Mesenteric fat pad (tissue), 1 donor: Measurements from ENCODE around the gene STOML2. TPM values are rescaled to one million over a fixed set of nuclear protein-coding genes. Genes with fewer than 3 reads are reported as not detected.
"Not testable (repeated sequence)": the region's sequence is repeated elsewhere in the genome, so short reads cannot be mapped to it uniquely, and the experiment has no call there.

ENCODE experiments used
- DNase-seq: peaks from one replicate; pipeline ENCODE4 v3.0.0-alpha.2; 2020; ENCODE audit warnings: low spot score
- long read RNA-seq: library from polyadenylated mRNA; unstranded; transcript quantifications from one replicate; pipeline ENCODE4 v2.0.0, GENCODE V29; 2020
- total RNA-seq: library from RNA; stranded (reverse); fragmentation: NEBNext Ultra II Directional; extraction: Animal tissue kit (Norgen Biotek cat#: 25700); gene quantifications from one replicate; pipeline ENCODE4 v1.2.1, GENCODE V29; 2021
- donor health status: DM: yes; HTN: yes; CAD: no.

STOML2 gene, protein sequence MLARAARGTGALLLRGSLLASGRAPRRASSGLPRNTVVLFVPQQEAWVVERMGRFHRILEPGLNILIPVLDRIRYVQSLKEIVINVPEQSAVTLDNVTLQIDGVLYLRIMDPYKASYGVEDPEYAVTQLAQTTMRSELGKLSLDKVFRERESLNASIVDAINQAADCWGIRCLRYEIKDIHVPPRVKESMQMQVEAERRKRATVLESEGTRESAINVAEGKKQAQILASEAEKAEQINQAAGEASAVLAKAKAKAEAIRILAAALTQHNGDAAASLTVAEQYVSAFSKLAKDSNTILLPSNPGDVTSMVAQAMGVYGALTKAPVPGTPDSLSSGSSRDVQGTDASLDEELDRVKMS
- total RNA-seq = 95.4 TPM
- long read RNA-seq, transcript STOML2-201 (10 exons, 1,278 nt) = major isoform, 447 of 495 reads
- long read RNA-seq, partial matches to known transcripts = 21 of 495 reads
- long read RNA-seq, other reads (novel, unspliced or antisense) = 27 of 495 reads

DNA sequence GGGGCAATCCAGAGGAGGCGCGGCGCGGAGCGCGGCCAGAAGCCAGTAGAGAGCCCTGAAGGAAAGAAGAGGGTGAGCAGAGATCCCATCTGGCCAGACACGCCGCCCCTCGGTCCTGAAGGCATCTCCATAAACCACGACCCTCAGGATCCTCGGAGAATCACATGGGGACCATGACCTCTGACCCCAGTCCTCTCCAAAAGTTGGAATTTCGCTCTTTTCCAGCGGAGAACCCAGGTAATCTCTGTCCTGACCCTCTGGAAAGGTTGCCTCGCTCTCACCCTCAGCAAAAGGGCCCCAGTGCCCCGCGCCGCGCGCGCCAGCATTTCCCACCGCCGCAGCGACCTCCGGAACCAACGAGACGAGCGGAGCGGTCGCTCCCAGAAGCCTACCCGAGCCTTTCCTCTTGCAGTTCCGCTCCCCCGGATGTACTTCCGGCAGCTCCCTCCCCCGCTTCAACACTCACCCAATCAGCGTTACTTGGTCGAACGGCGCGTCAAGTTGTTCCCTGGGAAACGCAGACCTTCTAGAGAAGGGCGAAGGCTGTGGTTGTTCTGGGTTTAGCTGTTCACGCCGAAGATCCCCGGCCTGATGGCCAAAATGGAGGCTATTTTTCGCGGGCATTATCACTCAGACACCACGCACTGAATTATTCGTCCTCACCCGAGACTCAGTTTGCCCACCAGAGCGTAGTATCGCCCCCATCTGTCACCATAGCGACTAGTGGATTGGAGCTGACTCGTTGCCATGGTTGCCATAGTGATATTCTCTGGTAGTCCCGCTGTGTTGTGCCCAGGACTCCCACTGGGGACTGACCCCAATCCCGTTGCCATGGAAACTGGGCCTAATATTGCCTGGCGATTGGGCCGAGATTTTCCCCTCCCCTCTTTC lies at the start of gene STOML2:
TSS of gene STOML2 (minus strand) at position 363 of the 891 bp plus-strand sequence. CDS start at position 326, 37 bp downstream.
- peak; percentile 94 for DNase-seq

DNA sequence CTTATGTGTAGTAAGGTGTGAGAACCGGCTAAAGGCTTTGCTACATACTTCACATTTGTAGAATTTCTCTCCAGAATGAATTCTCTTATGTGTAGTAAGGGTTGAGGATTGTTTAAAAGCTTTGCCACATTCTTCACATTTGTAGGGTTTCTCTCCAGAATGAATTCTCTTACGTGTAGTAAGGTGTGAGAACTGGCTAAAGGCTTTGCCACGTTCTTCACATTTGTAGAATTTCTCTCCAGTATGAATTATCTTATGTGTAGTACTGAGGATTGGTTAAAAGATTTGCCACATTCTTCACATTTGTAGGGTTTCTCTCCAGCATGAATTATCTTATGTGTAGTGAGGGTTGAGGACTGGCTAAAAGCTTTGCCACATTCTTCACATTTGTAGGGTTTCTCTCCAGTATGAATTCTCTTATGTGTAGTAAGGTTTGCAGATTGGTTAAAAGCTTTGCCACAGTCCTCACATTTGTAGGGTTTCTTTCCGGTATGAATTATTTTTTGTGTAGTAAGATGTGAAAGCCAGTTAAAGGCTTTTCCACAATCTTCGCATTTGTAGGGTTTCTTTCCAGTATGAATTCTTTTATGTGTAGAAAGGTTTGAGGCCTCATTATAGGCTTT lies 45.1 kb upstream of the STOML2 start:
- not testable (repeated sequence) for DNase-seq

DNA sequence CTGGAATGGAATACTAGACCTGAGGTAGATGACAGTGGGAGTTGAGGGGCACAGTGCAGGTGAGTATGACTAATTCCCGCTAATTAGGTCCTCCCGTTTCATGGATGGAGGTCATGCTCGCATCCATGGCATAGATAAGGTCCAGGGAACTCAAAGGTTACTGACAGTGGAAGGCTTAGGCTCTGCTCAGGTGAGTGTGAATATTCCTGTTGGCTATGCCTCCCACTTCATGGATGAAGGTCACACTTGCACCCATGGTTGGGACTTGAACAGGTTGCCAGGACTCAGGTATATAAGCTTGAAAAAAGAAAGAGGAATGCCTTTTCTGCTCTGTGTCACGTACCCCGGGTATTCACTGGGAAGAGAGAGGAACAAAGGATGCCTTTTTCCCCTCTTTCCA lies 39.1 kb upstream of the STOML2 start:
- DNase-seq = no peak

DNA sequence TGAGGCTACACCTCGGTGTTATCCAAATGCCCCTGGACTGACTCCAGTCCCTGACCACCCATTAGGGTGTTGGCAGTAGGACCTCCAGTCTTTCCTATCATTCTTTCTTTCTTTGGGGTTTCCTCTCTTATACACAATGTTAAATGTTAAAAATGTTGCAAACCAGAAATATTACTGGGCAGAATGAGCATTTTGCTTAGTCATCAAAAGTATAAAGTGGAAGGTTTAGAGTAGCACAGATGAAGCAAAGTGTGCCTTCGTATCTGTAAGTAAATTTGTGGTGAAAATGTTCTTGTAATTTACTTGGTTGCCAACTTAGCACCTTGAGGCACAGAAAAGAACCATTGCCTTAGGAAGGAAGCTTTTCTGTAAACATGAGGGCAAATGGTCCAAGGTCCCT lies 37.2 kb upstream of the STOML2 start:
- DNase-seq = no peak

DNA sequence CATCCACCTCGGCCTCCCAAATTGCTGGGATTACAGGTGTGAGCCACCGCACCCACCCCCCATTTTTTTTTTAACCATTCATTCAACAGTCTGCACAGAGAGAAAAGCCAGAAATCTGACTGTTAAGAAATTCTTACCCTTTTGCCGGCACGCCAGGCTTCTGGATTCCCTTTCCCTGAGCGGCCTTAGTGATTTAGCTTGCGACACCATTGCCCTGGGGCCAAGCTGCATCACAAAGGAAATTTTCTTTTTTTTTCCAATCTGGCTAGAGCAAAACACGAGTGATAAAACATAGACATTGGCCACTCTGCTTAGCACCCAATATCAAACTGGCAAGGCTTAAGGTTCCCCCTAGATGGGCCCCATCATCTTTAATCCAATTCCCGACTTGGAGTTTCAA lies 33.9 kb upstream of the STOML2 start:
- DNase-seq = no peak

DNA sequence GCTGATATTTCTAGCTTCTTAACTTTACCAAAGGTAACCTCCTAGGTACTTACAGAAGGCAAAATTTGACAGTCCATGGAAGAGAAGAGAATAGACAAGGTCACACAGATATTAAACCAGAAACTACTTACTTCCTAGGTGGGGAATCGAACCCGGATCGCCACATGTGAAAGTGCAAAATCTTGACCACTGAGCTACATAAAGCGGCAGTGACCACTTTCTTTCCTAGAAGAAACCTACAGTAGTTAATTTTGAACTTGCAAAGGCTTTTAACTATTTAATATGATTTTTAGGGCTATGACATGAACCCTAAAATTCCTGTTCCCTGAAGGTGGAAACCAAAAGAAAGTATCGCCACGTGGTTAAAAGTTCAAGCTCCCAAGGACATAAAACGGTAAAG lies 33.1 kb upstream of the STOML2 start:
- no peak for DNase-seq

DNA sequence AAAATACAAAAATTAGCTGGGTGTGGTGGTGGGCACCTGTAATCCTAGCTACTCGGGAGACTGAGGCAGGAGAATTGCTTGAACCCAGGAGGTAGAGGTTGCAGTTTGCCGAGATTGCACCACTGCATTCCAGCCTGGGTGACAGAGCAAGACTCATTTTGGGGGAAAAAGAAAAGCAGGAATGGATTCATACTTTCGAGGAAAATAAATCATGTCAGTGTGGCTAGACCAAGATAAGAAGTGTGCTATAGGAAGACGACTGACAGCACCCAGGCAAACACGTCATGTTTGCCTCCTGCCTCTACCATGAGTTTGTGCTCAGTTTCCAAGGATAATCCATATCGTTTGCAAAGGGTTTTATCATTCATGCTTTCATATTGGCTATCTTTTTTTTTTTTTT lies 32.0 kb upstream of the STOML2 start:
- DNase-seq = no peak

DNA sequence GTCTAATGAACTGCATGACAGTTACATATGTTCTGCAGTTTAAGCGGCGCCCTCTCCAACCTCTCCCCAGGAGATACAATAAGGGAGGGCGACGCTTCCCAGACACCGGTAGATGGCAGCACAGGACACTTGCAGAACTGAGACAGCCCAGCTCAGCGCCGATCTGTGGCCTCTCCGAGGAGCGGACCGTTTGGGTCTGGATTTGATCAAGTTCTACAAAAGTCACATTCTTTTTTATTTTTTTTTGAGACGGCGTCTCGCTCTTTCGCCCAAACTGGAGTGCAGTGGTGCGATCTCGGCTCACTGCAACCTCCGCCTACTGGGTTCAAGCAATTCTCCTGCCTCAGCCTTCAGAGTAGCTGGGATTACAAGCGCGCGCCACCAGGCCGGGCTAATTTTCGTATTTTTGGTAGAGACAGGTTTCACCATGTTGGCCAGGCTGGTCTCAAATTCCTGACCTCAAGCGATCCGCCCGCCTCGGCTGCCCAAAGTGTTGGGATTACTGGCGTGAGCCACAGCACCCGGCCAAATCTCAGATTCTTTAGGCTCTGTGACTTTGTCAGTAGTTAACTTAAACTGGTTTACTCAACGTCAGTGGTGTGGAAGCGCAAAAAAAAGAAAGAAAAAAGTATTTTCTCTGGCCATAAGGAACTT lies 14.1 kb upstream of the STOML2 start:
- peak; percentile 95 for DNase-seq

DNA sequence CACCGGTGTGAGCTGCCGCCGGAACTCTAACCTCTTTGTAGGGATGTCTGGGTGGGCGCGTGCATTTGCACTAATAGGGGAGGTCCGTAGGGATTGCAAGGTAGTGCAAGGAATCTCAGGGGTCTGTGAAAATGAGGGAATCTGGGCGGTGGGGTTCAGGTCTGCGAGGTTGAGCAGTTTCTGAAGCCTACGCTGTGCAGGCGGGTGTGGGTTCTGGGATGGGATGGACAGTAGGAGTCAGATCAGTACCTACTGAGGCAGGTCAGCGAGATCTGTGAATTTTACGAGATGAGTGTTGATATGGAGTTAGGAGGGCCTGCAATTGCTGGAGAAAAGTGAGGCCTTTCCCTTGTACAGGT lies 13.6 kb upstream of the STOML2 start:
- DNase-seq = no peak

DNA sequence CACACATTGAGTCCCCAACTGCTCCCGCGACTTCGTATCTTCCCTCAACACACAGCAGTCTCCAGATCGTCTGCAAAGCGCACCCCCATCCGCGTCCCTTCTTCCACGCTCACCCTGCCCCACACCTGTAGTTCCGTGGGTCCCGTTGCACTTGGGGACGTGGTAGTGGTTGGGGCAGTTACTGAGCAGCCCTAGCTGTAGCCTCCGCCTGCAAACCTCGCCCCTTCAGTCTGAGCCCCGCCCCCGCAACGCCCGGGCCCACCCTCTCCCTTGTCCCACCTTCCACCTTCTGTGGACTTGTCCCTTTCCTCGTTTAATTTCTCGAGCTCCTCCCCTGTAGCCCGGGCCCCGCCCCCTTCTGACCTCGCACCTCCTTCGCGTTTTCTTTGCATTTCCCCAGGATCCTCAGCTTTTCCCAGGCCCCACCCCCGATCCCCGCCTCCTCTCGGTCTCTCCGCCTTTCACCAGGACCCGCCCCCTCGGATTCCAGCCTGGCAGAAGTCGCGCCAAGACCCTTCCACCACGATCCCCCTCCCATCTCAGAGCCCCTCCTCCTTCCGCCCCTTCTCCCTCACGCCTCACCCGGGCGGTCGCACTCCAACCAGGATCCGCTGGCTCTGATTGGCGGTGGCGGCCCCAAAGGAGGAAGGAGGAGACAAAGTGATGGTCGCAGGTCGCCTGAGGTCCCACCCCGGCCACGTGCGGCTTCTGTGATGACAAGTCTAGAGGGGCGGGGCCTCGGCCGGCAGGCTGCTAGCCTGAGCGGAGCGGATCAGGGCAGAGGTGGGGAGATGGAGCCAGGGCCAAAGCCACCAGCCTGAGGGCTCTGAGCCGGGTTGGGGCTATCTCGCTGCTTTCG lies 13.0 kb upstream of the STOML2 start, which contains the start of gene ATOSB:
TSS of gene ATOSB (minus strand) at position 183 of the 859 bp plus-strand sequence. CDS start 7,588 bp downstream, outside the sequence.
- peak; percentile 98 for DNase-seq

DNA sequence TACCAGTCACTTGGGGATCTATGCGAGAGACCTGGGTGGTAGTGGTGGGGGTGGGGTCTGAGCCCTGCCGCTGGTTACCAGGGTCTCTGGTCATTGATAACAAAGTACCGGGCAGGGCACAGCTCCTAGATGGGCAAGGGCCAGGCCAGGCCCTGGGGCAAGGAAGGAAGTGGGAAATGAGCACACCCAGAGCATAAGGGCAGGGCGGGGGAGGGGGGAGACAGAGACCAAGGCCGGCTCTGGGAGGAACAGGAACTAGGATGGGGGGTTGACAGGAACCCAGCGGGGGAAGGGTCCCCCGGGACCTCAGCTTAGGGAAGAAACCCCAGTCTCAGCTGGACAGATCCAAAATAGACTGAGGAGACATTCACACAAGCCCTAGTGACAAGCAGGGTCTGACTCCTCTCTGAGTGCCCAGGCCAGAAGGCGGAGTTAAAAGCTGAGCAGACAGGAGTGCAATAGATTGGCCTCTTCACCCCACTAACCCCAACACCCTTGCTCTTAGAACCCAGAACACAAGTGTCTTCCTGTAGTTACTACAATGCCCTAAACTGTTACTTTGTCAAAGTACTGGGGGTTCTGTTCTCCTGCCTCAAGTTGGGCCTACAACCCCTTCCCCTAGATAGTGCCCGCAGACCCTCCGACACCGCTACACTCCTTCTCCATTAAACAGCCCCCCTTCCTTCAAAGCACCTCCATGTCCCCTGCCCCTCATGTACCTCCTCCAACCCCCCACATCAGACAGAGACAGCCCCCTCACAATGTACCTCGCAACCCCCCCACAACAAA lies 12.1 kb upstream of the STOML2 start:
- no peak for DNase-seq

DNA sequence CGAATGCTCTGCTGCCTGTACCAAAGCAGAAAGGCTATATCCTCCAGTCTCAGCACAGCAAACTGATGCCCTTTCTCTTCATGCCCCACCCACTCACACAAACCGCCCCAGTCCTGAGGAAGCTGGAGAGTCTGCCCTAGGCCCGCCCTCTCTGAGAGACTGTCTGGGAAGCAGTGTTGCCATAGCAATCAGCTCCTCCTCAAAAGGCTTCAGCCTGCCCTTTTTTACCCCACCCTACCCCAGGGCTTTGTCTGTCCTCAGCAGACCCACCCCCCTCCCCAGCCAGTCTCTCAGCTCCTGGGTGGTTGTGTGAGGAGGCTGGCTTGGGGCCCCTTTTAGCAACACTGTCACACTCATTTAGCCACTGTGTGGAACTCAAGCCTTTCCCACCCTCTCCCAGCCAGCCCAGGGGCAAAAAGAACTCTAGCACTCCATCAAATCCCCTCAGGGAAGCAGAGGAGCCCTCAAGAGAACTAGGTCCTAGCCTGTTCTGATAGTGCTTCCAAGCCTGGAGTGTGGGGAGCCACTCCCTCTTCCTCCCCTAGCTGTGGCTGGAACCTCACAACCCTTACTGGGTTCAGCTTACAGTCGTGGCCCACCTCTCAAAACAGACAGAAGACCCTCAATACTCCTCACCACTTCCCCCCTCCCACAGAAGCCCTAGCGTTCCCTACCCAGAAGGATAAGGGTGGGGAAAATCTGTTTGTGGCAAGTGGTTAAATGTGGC lies 11.3 kb upstream of the STOML2 start:
- peak; percentile 91 for DNase-seq

DNA sequence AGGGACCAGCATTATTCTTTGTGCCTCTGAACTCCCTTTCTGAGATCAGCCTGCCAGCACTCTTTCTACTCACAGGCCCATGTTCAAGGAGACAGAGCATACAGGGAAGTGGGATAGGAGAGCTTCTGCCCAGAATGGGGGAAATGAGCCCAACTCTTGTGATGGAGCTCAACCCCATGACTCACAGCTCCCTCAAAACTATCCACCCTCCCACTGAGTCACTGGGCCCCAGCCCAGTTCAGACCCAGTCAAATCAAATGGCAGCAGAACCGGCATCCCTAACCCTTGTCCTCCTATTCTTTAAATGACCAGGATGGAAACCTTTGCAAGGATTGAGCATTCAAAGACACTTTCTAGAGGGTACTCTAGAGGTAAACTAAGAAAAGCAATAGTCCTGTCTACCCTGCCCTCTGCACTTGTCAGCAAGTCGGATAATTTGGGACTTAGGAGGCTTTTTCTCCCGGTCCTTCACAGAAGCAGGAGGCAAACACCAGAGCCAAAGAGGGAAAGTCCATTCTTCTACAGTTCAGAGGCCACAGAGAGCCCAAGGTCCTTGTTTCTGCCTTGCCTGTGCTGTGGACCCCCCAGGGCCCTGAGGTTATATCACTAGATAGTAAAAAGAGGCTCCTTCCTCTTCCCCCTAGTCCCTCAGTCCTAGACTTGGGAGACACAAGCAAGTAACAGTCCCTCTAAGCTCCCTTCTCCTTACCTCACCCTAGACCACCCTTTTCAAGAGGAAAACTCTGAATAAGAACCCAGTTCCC lies 9.5 kb upstream of the STOML2 start:
- DNase-seq = peak; percentile 62

DNA sequence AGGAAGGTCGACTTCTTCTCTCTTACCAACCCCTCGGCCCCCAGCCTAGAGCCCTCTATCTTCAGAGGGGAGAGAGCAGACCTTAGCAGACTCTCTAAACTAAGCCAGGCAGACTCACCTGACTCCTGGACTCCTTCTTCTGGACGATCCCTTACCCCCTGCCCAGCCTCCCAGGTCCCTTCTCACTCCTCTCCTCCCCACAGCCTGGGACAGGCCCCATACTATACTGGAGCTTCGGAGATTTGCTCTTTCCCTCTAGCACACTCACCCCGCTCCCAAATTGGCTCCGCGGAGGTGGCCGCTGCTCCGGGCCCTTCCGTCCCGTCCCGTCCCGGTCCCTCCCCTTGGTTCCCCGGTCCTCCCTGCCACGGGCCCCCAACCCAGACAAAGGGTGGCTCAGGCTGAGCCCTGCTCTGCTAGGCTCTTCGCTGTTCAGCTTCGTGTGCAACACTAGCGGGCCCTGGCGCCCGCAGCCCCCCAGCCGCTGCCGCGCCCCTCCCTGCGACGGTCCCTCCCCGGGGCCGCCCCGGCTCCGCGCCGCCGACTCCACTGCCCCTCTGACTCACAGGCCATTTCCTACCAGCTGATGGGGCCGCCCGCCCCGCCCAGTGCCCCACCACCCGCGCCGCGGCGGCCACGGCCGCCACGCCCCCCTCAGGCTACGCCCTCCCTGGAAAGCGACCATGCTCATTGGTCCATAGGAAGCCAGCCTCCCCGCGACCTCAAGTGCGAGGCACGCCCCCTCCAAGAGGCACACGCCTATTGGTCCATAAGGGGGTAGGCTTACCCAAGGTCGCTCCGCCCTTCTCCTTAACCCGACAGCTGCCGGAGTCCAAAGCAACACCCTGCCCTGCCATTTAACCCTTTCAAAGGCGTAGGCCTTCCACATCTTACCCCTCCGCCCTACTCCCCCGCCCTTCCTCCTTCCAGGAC lies 8.3 kb upstream of the STOML2 start:
- peak; percentile 99 for DNase-seq

DNA sequence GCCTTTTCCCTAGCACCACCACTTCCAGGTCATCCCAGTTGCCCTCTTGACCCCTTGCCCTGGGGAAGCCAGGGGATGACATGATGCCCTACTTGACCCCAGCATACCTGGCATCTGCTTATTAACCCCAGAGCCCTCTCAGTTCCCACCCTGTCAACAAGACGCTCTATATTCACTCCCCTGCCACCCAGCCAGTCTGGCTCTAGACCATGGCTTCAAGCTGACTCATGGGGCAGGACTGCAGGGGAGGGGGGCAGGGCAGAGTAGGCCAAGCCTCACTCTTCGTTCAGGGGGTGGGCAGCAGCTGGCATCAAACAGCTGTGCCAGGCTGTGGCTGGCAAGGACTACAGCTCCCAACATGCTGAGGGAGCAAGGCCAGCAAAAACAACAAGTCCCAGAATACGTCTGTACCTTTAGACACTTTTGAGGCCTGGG lies 7.4 kb upstream of the STOML2 start:
- DNase-seq = peak; percentile 81

DNA sequence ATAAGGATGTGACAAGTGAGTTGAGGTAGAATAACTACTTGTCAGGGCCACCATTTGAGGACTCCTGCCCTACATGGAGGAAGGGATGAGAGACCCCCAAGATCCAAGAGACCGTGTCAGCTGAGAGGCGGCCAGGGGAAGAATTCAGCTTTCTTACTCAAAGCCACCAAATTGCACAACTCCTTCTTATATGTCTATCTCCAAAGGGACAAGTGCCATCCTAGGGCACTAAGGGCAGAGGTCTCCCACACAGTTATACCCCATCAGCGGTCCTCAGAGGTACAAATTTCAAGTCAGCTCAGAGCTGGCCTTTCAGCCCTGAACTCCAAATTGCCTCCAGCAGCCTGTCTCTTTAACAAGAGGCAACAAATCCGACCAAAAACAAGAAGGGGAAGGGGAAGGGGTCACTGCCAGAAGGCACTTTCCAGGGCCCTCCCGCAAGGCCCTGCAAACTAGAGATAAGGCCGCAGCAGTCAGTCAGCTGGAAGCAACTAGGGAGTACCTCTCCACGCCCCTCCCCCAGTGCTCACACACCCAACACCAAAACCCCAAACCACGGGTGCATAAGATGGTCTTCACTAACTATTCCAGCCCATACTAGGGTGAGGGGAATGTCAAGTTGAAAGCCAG lies 6.1 kb upstream of the STOML2 start:
- peak; percentile 55 for DNase-seq
